Natural killer cell (primary cell): ENCODE results near the gene FRRS1. TPM values are rescaled to one million over a fixed set of nuclear protein-coding genes. Genes with fewer than 3 reads are reported as not detected.

Source experiments
- ATAC-seq, 3 donors: fragments of 150-1000 bp in 2 of 3; fragments of 200-7000 bp in 1 of 3; cut with Tn5 transposase; 1 replicate in 1 of 3; 2 replicates in 2 of 3; pipeline ENCODE4 v1.10.0; 2021; ENCODE audit warnings: mild to moderate bottlenecking in 2 of 3, moderate library complexity in 2 of 3
- DNase-seq, 2 donors: peaks; one replicate each; pipeline versions ENCODE4 v3.0.0 to v3.0.0-alpha.2; 2013 to 2021; ENCODE audit warnings: mixed read lengths in 1 of 2
- H3K27ac ChIP-seq: one replicate; pipeline ENCODE4 v1.5.1; 2013; ENCODE audit warnings: mild to moderate bottlenecking, low read length
- H3K27me3 ChIP-seq: one replicate; pipeline ENCODE4 v1.6.1; 2013; ENCODE audit warnings: low read length; ENCODE audit not compliant: control insufficient read depth, insufficient read depth
- H3K36me3 ChIP-seq: one replicate; pipeline ENCODE4 v1.6.1; 2013; ENCODE audit warnings: low read length; ENCODE audit not compliant: control insufficient read depth, insufficient read depth
- H3K4me1 ChIP-seq: one replicate; pipeline ENCODE4 v1.6.1; 2013; ENCODE audit warnings: low read length; ENCODE audit not compliant: control insufficient read depth, insufficient read depth
- H3K4me3 ChIP-seq: one replicate; pipeline ENCODE4 v1.5.1; 2013; ENCODE audit warnings: low read length
- H3K9me3 ChIP-seq: one replicate; pipeline ENCODE4 v1.6.1; 2013; ENCODE audit warnings: low read length; ENCODE audit not compliant: control insufficient read depth, insufficient read depth
- H3K27ac Mint-ChIP-seq, 2 donors: one replicate each; pipeline ENCODE4 v1.8.0; 2022; ENCODE audit warnings: mild to moderate bottlenecking in 2 of 2, mixed read lengths in 2 of 2, moderate library complexity in 1 of 2
- H3K27me3 Mint-ChIP-seq, 2 donors: one replicate each; pipeline ENCODE4 v1.8.0; 2022; ENCODE audit warnings: low read depth in 2 of 2, mixed read lengths in 2 of 2
- H3K36me3 Mint-ChIP-seq: one replicate; pipeline ENCODE4 v1.8.0; 2022; ENCODE audit warnings: mixed read lengths
- H3K4me1 Mint-ChIP-seq, 2 donors: one replicate each; pipeline ENCODE4 v1.8.0; 2022; ENCODE audit warnings: mixed read lengths in 2 of 2
- H3K4me3 Mint-ChIP-seq: one replicate; pipeline ENCODE4 v1.8.0; 2022; ENCODE audit warnings: mild to moderate bottlenecking, moderate library complexity, mixed read lengths
- H3K9me3 Mint-ChIP-seq, 2 donors: one replicate each; pipeline ENCODE4 v1.8.0; 2022; ENCODE audit warnings: mixed read lengths in 2 of 2
- WGBS: methylation state at CpG from one replicate; pipeline ENCODE4 v1.1.7; 2013; ENCODE audit warnings: missing lambda C conversion rate; ENCODE audit not compliant: insufficient coverage; 5-methylcytosine and 5-hydroxymethylcytosine counted together
- intact Hi-C: fragments of 100-400 bp; cut with micrococcal nuclease; formaldehyde crosslinking; loops from one replicate; pipeline ENCODE4 v1.14.2; 2022
- total RNA-seq, 4 donors: library from RNA; stranded (reverse); fragments of 120-200 nt in 1 of 4; gene quantifications; one replicate each; pipeline versions ENCODE4 v1.2.3 to v1.2.4, GENCODE V29; 2013 to 2022
- TF ChIP-seq, protein P1 (sequence below): fragments of 200-600 bp; IDR thresholded peaks from one replicate; pipeline ENCODE4 v1.8.0; 2022; ENCODE audit warnings: antibody characterized with exemption

The FRRS1 gene
- total RNA-seq, 3 donors from 2014 or later (not counting 1 experiment from before 2014, with no cell fraction given) = 1.0 to 3.3 (median 3.0) TPM

DNA sequence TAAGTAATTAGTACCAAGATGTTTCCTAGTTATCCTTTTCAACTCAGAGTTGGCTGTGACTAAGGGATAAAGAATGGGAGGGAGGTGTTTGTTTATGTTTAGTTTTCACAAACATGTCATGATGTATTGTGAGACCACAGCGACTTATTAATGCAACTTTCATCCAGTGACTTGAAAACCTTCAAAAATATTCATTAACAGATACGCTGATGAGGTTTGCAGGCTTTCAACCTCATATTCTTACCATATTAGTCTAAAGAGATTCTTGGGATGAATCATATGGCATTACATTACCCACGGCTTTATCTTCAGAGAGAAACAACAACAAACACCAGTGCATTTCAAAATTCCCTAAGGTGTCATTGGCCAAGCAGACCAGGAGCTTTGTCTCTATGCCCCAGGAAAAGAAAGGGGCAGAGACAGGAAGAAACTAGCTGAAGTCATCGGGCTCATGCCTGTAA, 84.1 kb downstream of the FRRS1 start:
- Mint-ChIP-seq H3K9me3 (no peaks in the 10 kb centered on the region), H3K27ac (no peak overlapping the region), H3K4me1 (no peaks in the 10 kb centered on the region), H3K4me3 (no peak overlapping the region), H3K36me3 (no peaks in the 10 kb centered on the region), H3K27me3 (peaks cover 0 to 9% of the 10 kb centered on the region in 2 donors)
- ATAC-seq (no peak), DNase-seq (no peak)
- Histone ChIP-seq H3K27me3 (no peaks in the 10 kb centered on the region), H3K27ac (no peak overlapping the region), H3K36me3 (no peaks in the 10 kb centered on the region), H3K9me3 (no peaks in the 10 kb centered on the region), H3K4me1 (no peaks in the 10 kb centered on the region), H3K4me3 (no peak overlapping the region)
- intact Hi-C loops = no loop called here
- TF ChIP-seq, protein P1, sequence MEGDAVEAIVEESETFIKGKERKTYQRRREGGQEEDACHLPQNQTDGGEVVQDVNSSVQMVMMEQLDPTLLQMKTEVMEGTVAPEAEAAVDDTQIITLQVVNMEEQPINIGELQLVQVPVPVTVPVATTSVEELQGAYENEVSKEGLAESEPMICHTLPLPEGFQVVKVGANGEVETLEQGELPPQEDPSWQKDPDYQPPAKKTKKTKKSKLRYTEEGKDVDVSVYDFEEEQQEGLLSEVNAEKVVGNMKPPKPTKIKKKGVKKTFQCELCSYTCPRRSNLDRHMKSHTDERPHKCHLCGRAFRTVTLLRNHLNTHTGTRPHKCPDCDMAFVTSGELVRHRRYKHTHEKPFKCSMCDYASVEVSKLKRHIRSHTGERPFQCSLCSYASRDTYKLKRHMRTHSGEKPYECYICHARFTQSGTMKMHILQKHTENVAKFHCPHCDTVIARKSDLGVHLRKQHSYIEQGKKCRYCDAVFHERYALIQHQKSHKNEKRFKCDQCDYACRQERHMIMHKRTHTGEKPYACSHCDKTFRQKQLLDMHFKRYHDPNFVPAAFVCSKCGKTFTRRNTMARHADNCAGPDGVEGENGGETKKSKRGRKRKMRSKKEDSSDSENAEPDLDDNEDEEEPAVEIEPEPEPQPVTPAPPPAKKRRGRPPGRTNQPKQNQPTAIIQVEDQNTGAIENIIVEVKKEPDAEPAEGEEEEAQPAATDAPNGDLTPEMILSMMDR = no peak
- 88% methylated on average over 2 of the region's 4 CpGs for whole genome bisulfite sequencing

DNA sequence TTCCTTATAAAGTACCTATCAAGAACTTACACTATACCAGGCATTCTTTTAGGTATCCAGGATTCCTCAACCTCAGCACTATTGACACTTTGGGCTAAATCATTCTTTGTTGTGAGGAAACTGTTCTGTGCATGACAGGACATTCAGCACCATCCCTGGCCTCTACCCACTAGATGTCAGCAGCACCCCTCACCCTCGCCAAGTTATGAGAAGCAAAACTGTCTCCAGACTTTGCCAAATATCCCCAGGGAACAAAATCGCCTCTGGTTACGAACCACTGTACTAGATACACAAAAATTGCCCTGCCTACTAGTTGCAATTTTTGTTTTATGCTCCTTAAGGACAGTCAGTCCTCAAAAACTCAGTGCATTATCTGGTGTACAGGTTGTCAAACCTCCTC, 84.9 kb downstream of the FRRS1 start:
- no peak overlapping the region for H3K4me3 ChIP-seq
- WGBS = 78% methylated on average over 3 of the region's 3 CpGs
- no peaks in the 10 kb centered on the region for H3K36me3 ChIP-seq
- TF ChIP-seq, protein P1 = no peak
- no peaks in the 10 kb centered on the region for H3K27me3 ChIP-seq
- H3K4me3 Mint-ChIP-seq = no peak overlapping the region
- no peaks in the 10 kb centered on the region for H3K36me3 Mint-ChIP-seq
- no peak overlapping the region for H3K27ac ChIP-seq
- no peak for DNase-seq
- H3K9me3 ChIP-seq = no peaks in the 10 kb centered on the region
- H3K9me3 Mint-ChIP-seq = no peaks in the 10 kb centered on the region
- no peaks in the 10 kb centered on the region for H3K4me1 ChIP-seq
- no peak overlapping the region for H3K27ac Mint-ChIP-seq
- intact Hi-C loops = no loop called here
- no peaks in the 10 kb centered on the region for H3K4me1 Mint-ChIP-seq
- H3K27me3 Mint-ChIP-seq = peaks cover 0 to 11% of the 10 kb centered on the region in 2 donors
- ATAC-seq = no peak

DNA sequence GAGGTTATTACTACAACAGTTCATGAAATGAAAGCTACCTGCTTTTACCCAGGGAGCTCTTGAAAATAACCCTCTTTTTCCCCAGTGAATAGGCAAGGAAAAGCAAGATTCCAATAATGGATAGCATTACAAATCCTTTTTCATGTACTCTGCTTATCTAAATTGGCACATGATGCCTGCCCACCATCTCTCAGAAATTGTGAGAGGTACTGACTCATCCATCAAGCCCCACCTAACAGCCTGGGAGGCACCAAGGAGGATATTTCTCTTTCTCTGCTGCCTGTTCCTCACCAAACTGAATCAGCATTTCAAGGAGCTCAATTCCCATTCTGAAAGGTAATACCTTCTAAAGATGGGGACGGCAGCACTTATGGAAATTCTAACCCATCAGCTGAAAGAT, 86.2 kb downstream of the FRRS1 start:
- no peak for DNase-seq
- intact Hi-C loops = no loop called here
- no peaks in the 10 kb centered on the region for H3K36me3 Mint-ChIP-seq
- no peak for ATAC-seq
- H3K4me1 Mint-ChIP-seq = no peaks in the 10 kb centered on the region
- Histone ChIP-seq H3K4me3 (no peak overlapping the region), H3K9me3 (no peaks in the 10 kb centered on the region), H3K27ac (no peak overlapping the region), H3K27me3 (no peaks in the 10 kb centered on the region), H3K4me1 (no peaks in the 10 kb centered on the region), H3K36me3 (no peaks in the 10 kb centered on the region)
- peaks cover 10 to 11% of the 10 kb centered on the region in 2 donors for H3K27me3 Mint-ChIP-seq
- H3K4me3 Mint-ChIP-seq = no peak overlapping the region
- no CpG with 5 or more reads among the region's 1 CpG for WGBS
- TF ChIP-seq, protein P1 = no peak
- no peak overlapping the region for H3K27ac Mint-ChIP-seq
- no peaks in the 10 kb centered on the region for H3K9me3 Mint-ChIP-seq

DNA sequence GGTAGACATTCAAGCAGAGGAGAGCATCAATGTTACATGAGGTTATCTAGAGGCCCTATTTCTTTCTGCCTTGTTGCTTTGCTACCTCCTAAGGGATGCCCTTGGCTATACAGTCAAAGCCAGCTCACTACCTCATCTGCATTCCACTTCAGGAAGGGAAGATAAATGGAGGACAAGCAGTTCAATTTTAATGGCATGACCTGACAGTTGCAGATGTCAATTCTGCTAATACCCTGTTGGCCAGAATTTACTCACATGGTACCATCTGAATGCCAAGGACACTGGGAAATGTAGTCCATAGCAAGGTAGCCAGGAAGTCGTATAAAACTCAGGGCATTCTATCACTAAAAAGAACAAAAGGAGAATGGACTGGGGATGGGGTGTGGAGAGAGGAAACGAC, 89.0 kb downstream of the FRRS1 start:
- Mint-ChIP-seq H3K4me3 (no peak overlapping the region), H3K36me3 (no peaks in the 10 kb centered on the region), H3K9me3 (no peaks in the 10 kb centered on the region), H3K27me3 (peaks cover 9 to 36% of the 10 kb centered on the region in 2 donors), H3K27ac (no peak overlapping the region), H3K4me1 (no peaks in the 10 kb centered on the region)
- Histone ChIP-seq H3K27ac (no peak overlapping the region), H3K4me3 (no peak overlapping the region), H3K4me1 (no peaks in the 10 kb centered on the region), H3K9me3 (no peaks in the 10 kb centered on the region), H3K36me3 (no peaks in the 10 kb centered on the region), H3K27me3 (peaks cover 3% of the 10 kb centered on the region)
- ATAC-seq (no peak), DNase-seq (no peak)
- WGBS = 100% methylated on average over 1 of the region's 2 CpGs
- TF ChIP-seq, protein P1 = no peak
- intact Hi-C loops = no loop called here
